ENCODE data around the gene HNRNPA3.
A peak's percentile ranks its signal among the peaks of the same experiment; 100 is the strongest.
"Not testable (repeated sequence)": the region's sequence is repeated elsewhere in the genome, so short reads cannot be mapped to it uniquely, and the experiment has no call there.

Gene HNRNPA3

GRCh38 chr2:177188482-177189469 lies 23.8 kb upstream of the HNRNPA3 start:
- DNase-seq, result no peak

GRCh38 chr2:177190941-177191340 lies 21.7 kb upstream of the HNRNPA3 start:
- peak; percentile 21 for DNase-seq

- DNase-seq, result no peak
Measured at GRCh38 chr2:177192788-177193187, 19.8 kb upstream of the HNRNPA3 start.

GRCh38 chr2:177193240-177193639 lies 19.4 kb upstream of the HNRNPA3 start:
- DNase-seq, result peak; percentile 19

DNA sequence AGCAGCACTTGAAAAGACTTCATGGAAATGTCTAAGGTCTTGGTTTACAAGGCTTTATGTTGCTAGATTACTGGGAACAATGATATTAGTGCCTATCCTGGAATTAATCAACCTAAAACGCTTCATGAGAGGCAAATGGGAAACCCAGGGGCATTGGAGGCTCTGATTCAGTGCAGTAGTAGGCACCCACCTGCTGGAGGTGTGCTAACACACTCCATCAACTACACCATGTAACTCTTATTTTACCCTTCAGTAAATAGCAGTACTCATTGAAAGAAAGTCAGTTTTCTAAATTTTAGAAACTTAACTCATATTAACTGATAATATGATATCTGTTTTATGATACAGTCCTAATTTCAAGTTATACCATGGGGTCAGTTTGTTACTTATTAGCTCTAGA lies 17.4 kb upstream of the HNRNPA3 start:
- DNase-seq, result no peak

DNA sequence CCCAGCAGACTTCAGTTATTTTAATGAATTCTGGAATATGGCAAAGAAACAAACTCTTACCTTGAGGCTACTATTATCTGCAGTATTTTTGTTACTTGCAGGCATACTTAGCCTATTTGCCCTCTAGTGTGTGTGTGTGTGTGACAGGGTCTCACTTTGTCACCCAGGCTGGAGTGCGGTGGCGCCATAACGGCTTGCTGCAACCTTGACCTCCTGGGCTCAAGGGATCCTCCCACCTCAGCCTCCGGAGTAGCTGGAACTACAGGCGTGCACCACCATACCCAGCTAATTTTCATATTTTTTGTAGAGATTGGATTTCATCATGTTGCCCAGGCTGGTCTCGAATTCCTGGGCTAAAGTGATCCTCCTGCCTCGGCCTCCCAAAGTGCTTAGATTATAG lies 12.2 kb upstream of the HNRNPA3 start:
- not testable (repeated sequence) for DNase-seq

GRCh38 chr2:177201919-177202346 lies 10.7 kb upstream of the HNRNPA3 start:
- DNase-seq, result no peak

DNA sequence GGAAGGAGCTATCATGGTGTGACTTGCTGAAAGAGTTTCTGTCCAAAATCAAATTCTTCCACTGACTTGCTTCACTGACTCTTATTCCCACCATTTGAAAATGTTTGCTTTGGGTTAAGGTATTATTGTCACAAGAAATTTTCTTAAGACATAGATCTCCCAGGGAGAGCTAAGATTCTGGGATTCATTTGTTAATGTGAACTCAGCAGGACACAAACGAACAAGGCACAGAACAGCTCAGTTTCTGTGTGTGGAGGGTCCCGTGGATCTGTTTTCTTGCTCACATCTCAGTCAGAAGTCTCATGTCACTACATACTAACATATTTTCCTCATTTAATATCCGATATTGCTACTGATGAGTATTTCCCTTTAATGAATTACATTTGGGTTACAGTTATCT lies 8.2 kb upstream of the HNRNPA3 start:
- DNase-seq, result no peak

DNA sequence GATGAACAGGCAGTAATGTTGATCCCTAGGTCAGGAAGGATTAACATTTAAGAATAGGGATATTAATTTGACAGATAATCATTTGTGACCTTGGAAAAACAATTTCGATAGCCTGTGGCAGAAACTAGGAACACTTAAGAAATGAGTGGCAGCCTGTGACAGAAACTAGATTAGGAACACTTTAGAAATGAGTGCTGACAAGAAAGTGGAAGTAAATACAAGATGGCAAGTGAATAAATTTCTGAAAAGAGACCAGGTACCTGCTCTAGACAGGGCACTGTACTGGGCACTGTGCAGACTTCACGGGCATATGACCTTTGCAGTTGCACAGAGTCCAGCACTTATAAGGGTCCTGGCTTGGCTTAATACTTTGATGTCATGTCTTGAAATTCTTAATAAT lies 5.5 kb upstream of the HNRNPA3 start:
- DNase-seq, result no peak

GRCh38 chr2:177211169-177211568 lies 1.4 kb upstream of the HNRNPA3 start:
- DNase-seq, result no peak

- peak; percentile 57 for DNase-seq
Measured at GRCh38 chr2:177211576-177212105, 953 bp upstream of the HNRNPA3 start.

GRCh38 chr2:177212891-177213856 lies 580 bp downstream of the HNRNPA3 start:
- peak; percentile 96 for DNase-seq

DNA sequence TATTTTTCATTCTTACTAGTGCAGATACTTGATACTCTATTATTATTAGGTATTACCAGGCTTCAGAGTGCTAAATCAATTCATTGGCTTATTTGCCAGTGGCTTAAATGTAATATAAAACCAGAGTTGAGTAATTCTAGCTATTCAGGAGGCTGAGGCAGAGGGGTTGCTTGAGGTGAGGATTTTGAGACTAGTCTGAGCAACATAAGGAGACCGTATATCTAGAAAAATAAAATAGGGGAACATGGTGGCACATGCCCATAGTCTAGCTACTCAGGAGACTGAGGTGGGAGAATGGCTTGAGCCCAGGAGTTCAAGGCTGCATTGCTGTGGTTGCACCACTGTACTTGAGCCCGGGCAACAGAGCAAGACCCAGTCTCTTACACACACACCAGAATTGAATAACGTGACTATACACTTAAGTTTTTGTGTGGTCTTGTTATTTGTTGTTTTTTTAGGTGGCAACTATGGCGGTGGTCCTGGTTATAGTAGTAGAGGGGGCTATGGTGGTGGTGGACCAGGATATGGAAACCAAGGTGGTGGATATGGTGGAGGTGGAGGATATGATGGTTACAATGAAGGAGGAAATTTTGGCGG lies 4.8 kb downstream of the HNRNPA3 start:
- no peak for DNase-seq

DNA sequence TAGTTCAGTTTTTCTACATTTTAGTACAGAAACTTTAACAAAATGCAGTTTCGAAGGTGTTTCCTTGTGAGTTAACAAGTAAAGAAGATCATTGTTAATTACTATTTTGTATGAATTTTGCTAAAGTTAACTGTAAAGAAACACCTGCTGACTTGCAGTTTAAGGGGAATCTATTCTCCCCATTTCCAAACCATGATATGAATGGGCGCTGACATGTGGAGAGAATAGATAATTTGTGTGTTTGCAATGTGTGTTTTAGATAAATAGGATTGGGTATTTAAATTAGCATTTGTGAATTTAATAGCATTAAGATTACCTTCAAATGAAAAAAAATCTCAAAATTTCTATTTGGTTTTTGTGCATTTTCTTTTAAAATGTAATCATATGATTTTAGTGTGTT lies 7.2 kb downstream of the HNRNPA3 start:
- DNase-seq, result not testable (repeated sequence)

DNA sequence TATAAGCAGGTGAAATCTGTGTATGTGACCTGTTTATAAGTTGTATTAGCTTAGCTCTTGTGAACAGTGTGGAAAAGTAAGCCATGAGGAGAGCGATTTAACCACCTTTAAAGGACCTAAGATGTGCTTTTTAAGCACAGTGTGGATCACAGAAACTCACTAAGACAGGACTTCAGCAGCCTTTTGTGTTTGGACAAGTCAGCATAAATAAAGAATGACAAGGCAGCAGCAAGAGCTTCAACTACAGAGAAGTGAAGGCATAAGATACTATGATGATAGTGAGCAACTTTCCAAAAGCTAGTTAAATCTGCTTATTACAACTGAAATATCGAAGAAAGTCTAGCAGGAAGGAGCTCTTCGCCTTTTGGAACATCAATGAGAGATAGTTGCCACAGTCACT lies 8.9 kb downstream of the HNRNPA3 start:
- DNase-seq, result no peak

GRCh38 chr2:177221970-177222369 lies 9.4 kb downstream of the HNRNPA3 start:
- no peak for DNase-seq

DNA sequence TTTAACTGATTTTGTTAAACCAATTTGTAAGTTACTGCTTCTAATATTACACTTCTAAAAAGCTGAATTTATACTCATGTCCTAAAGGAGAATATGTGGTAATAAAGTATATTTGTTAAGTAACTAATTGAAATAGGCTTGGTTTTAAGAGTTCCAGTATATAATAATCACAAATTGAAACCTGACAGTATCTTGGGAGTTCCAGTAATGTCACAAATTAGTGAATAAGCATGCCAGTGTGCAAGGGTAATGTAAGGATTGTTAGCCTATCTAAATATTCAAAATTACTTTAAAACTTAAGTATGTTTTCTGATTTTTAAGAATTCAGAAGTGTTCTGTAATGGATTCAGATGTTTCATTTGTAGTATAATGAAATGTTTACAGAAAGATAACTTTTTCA lies 10.8 kb downstream of the HNRNPA3 start:
- not testable (repeated sequence) for DNase-seq

DNA sequence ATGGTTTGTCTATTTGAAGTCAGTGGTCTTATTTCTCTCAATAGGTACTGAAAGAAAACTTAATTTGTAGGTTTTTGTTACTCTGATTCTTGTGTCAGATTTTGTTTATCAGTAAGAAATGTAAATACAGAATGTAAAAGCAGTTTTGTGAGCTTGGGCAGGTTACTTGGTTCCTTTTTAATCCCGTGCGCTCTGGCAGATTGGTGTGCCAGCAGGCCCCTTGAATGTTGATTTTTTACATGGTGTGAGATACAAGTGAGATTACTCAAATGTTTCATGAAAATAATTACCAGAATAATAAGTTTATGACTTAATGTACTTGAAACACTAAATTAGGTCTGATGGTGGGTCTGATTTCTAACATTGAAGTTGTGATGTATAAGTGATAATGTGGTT lies 13.4 kb downstream of the HNRNPA3 start:
- DNase-seq, result no peak

- DNase-seq, result no peak
Measured at GRCh38 chr2:177229442-177230242, 17.0 kb downstream of the HNRNPA3 start.

DNA sequence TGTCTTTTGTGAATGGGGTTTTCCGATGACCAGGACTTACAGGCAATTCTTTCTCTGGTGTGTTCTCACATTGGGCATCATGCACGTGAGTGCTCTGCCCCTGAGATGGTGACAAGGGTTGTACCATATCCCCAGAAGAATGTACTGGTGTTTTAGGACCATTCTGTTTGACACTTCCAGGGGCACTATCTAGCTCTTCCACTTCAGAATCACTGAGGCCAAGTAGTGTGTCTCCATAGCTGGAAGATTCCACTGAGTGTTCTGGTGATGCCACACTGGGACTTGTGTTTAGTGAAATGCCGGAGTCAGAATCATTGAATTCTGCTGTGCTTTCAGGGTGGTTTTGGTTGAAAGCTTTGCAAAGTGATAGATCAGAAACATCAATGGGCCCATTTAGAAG lies 18.7 kb downstream of the HNRNPA3 start:
- no peak for DNase-seq

DNA sequence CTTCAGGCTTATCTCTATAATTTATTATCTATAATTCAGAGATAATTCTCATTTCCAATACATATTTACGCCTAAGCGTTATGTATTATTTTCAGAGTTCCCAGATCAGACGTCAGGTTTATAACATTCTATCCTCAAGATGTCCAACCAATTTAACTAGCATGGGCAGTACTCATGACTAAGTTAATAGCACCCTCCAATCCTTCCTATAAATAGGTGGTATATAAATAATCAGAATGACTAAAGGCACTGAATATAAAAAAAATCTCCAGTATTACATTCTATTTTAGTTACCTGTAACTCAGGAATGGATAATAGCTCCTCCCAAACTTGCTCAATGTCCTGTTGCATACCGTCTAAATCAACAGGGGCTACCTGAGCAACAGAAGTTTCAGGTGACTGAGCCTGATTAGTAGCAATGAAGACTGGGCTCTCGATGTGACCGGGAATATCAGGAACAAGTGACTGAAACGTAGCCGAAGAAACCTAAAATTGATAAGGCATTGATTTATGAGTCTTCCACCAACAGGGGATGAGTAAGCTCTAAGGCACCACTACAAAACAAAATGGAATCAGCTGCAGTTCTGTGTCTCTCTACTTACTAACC lies 19.6 kb downstream of the HNRNPA3 start:
- no peak for DNase-seq
